Activated naive CD4-positive, alpha-beta T cell treated with anti-CD3 and anti-CD28 coated beads, Interleukin-2, amount 50 U/mL, for 24 hours (primary cell): ENCODE data around the gene SLC34A3.

ENCODE experiments used
- H3K27ac Mint-ChIP-seq: one replicate; pipeline ENCODE4 v1.8.0; 2021; ENCODE audit warnings: mild to moderate bottlenecking, mixed read lengths
- H3K27me3 Mint-ChIP-seq: one replicate; pipeline ENCODE4 v1.8.0; 2021; ENCODE audit warnings: mixed read lengths
- H3K36me3 Mint-ChIP-seq: one replicate; pipeline ENCODE4 v1.8.0; 2021; ENCODE audit warnings: mixed read lengths
- H3K4me1 Mint-ChIP-seq: one replicate; pipeline ENCODE4 v1.8.0; 2021; ENCODE audit warnings: mixed read lengths
- H3K4me3 Mint-ChIP-seq: one replicate; pipeline ENCODE4 v1.8.0; 2021; ENCODE audit warnings: mild to moderate bottlenecking, mixed read lengths
- H3K9me3 Mint-ChIP-seq: one replicate; pipeline ENCODE4 v1.8.0; 2021; ENCODE audit warnings: mixed read lengths

SLC34A3 gene

DNA sequence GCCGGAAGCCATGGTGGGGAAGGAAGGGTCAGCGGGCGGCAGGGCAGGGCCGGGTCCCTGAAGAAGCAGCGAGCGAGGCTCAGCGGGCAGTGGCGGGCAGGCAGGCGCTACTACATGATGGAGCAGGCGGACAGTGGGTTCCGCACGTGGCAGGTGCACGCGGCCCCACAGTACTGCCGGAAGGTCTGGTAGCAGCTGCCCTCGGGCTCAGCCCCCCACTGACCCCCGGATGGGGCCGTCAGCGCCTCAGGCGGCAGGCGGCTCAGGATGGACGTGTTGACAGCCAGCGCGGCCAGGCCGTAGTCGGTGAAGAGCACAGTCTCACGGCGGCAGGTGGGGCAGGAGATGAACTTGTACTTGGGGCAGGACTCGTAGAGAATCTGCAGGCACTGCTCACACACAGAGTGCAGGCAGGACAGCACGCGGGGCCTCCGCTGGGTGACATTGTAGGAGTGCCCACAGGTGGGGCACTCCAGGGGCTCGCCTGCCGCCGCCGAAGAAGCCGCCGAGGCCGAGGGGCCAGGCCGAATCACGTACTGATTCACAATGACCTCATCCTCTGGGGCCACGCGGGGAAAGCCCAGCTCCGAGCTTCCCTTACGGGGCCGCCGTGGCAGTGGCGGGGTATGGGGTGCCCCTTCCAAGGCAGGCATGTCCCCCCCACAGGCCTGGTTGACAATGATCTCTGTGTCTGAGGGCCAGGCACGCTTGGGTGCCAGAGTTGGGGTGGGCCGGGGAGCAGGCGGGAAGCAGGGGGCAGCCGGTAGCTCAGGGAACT is 10.2 kb upstream of the SLC34A3 start:
- no peaks in the 10 kb centered on the region for H3K9me3 Mint-ChIP-seq
- H3K27me3 Mint-ChIP-seq = no peaks in the 10 kb centered on the region
- peak overlapping the region; percentile 72 for H3K27ac Mint-ChIP-seq
- peaks cover 3% of the 10 kb centered on the region for H3K4me1 Mint-ChIP-seq
- H3K4me3 Mint-ChIP-seq = no peak overlapping the region
- no peaks in the 10 kb centered on the region for H3K36me3 Mint-ChIP-seq

DNA sequence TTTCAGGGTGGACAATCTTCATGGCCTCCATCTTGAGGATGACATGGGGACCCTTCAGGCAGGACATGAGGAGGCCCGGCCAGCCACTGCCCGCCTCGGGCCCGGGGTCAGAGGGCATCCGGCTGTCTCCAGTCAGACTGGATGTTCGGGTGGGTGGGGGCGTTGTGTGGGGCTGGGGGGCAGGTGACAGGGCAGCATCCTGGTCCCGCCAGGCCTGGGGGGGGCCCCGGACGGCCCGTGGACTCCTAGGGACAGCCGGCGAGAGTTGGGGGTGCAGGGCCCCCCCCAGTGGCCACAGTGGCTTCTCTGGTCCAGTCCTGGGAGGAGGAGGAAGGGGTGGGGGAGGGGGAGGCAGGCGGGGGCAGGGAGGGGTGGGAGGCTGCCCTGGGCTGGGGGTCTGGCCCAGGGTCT is 9.6 kb upstream of the SLC34A3 start:
- no peaks in the 10 kb centered on the region for H3K36me3 Mint-ChIP-seq
- H3K4me3 Mint-ChIP-seq = no peak overlapping the region
- H3K27ac Mint-ChIP-seq = no peak overlapping the region
- H3K9me3 Mint-ChIP-seq = no peaks in the 10 kb centered on the region
- H3K27me3 Mint-ChIP-seq = no peaks in the 10 kb centered on the region
- peaks cover 3% of the 10 kb centered on the region for H3K4me1 Mint-ChIP-seq

DNA sequence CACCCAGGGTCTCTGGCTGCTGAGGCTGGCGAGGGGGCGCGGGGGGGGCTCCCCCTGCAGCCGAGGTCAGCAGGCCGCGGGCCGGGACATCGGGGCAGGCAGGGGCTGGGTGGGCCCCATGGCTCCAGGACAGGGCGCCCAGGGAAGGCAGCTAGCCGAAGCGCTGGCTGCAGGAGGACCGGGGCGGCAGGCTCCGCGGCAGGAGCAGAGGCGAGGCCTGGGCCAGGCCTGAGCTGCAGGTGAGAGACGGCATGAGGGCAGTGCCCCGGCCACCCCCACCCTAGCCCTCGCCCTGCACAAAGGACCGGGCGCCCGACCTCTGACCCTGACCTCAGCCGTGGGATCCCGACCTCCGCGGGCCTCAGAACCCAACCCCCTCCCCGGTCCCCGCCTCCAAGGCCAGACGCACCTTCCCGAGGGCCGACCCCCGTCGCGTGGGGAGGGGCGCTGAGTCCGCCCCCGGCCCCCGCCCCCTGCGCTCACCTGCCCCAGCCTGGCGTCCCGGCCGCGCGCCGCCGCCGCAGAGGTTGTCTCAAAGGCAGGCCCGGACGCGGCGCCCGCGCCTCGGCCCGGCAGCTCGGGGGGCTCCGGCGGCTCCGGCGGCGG is 9.1 kb upstream of the SLC34A3 start:
- Mint-ChIP-seq H3K27me3 (no peaks in the 10 kb centered on the region), H3K9me3 (no peaks in the 10 kb centered on the region), H3K36me3 (no peaks in the 10 kb centered on the region), H3K4me3 (no peak overlapping the region), H3K27ac (no peak overlapping the region), H3K4me1 (peaks cover 3% of the 10 kb centered on the region)

DNA sequence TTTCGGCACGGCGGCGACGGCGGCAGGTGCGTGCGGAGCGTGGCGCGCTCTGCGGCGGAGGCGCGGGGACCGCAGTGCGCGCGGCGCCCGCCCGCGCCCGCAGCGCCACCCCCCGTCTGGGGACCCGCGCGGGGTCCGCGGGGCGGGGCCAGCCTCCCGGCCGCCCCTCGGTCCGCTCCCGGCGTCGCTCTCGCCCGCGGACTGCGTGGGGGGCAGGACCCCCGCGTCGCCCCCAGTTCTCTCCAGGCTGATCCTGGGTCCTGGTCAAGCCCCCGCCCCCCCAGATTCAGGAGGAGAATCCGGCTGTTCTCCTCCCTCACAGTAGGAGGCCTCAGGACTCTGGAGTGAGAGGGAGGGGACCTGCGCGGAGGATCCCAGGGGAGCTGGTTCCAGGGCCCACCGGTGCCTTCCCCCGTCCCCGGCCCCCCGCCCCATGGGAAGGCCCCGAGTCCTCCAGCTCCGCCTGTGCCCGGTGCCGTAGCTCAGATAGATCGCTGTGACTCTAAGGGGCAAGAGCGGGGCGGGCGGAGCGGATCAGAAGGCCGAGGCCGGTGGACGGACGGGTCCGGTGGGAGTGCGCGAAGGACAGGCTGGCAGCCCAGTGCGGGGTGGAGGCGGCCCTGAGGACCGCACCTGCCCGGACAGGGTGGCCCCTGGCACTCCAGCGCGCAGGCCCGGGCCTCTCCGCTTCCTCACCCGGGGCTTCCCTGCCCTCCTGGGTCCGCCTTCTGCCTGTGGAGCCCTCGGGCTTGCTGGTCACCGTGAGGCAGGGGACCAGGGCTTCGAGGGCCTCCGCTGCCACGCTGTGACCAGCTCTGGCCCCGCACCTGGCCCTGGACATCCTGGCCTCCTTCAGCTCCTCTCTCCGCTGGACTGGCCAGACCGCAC is 8.3 kb upstream of the SLC34A3 start, which contains the start of gene RNF208:
Gene RNF208, minus strand, starts transcription at position 51 of the 888 bp plus-strand sequence. CDS start 1,028 bp downstream, outside the sequence.
- H3K27ac Mint-ChIP-seq = peak within 1 kb of the TSS; percentile 27
- H3K27me3 Mint-ChIP-seq = no peaks in the 10 kb centered on the region
- no peaks in the 10 kb centered on the region for H3K36me3 Mint-ChIP-seq
- H3K4me3 Mint-ChIP-seq = peak within 1 kb of the TSS; percentile 82
- H3K9me3 Mint-ChIP-seq = no peaks in the 10 kb centered on the region
- H3K4me1 Mint-ChIP-seq = peaks cover 4% of the 10 kb centered on the region

DNA sequence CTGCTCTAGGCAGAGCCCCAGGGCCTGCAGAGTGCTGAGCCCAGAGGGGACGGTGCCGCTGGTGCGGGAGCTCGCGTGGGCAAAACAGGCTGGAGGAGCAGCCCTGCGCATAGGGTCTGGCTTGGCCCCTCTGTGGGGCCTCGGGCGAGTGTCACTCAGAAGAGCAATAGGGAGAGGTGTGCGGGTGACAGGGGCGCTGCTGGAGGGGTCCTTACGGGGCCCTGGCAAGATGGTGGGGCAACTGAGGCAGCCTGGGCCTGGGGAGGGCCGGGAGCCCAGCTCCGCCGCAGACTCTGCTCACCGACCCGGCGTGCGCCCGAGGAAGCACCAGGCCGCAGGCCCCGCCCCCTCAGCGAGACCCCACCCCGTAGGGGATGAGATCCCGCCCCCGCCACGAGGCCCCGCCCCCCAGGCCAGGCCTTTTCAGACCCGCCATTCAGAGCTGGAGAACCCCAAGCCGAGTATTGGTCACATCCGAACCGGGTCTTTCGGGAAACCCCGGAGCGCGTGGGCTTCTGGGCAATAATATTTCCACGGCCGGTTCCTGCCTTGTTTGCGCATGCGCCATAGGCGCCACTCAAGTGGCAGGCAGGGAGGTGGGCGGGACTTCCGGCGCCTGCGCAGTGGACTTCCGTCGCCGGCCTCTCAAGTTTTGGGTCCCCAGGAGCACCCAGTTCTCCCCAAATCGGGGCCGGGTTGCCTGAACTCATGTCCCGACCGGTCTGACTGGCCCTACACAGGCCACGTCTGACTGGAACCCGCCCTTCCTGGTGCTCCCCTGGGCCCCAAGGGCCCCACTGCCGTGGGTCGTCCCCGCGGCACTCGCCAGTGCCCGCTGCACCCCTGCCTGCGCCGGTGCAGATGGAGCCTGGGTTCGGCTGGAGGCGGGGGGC is 7.4 kb upstream of the SLC34A3 start:
- peaks cover 2% of the 10 kb centered on the region for H3K27me3 Mint-ChIP-seq
- H3K27ac Mint-ChIP-seq = peak overlapping the region; percentile 65
- H3K4me1 Mint-ChIP-seq = peaks cover 8% of the 10 kb centered on the region
- H3K4me3 Mint-ChIP-seq = peak overlapping the region; percentile 82
- H3K36me3 Mint-ChIP-seq = no peaks in the 10 kb centered on the region
- no peaks in the 10 kb centered on the region for H3K9me3 Mint-ChIP-seq

DNA sequence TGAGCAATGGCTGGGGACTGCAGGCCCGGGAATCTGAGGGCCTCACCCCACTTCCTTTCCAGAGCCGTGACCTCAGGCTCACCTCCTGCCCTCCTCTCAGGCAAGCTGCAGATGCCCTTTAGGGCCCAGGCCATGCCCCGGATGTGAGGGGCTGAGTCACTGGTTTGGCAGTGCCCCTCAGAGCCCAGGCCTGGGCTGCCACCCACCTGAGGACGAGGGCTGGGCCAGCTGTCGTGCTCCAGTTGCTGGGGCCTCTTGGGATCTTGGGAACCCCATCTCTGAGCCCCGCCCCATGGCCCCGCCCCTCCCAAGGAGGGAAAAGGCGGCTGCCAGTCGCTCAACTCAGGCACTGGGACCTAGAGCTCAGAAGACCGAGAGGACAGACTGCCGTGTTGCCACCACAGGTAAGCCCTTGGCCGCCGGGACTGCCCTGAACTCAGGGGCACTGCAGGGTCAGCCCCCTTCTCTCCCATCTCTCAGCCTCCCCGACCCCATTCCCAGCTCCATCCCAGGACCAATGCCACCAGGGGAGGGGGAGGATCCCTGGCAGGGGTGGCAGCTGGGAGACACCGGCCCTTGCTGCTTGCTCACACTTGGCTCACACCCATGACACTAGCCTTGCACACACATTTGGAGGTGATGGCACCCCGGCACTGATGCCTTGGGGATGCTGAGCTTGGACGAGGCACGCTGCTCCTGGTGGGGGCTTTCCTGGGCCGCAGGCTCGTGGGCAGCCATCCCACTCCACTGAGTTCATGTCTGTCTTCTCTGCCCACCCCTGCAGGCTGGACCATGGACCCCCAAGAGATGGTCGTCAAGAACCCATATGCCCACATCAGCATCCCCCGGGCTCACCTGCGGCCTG is 5.6 kb upstream of the SLC34A3 start, which contains the start of gene CYSRT1:
Gene CYSRT1, plus strand, starts transcription at position 345 of the 865 bp plus-strand sequence. Its CDS starts 448 bp downstream, at position 793.
- Mint-ChIP-seq H3K4me3 (peak within 1 kb of the TSS; percentile 82), H3K27me3 (peaks cover 2% of the 10 kb centered on the region), H3K4me1 (peaks cover 8% of the 10 kb centered on the region), H3K27ac (no peak within 1 kb of the TSS), H3K9me3 (no peaks in the 10 kb centered on the region), H3K36me3 (no peaks in the 10 kb centered on the region)

DNA sequence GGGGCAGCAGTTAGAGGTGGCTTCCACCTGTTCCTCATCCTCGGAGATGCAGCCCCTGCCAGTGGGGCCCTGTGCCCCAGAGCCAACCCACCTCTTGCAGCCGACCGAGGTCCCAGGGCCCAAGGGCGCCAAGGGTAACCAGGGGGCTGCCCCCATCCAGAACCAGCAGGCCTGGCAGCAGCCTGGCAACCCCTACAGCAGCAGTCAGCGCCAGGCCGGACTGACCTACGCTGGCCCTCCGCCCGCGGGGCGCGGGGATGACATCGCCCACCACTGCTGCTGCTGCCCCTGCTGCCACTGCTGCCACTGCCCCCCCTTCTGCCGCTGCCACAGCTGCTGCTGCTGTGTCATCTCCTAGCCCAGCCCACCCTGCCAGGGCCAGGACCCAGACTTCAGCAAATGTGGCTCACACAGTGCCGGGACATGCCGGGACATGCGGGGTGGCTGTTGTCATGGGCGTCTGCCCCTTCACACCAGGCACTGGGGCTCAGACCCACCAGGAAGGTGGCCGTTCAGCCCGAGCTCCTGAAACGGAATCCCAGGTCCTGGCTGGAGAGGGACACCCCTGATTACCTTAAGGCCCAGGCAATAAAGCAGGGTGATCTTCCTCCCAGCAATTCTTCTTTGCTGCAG is 4.9 kb upstream of the SLC34A3 start:
- peaks cover 8% of the 10 kb centered on the region for H3K4me1 Mint-ChIP-seq
- H3K27me3 Mint-ChIP-seq = peaks cover 2% of the 10 kb centered on the region
- no peaks in the 10 kb centered on the region for H3K9me3 Mint-ChIP-seq
- H3K27ac Mint-ChIP-seq = no peak overlapping the region
- no peaks in the 10 kb centered on the region for H3K36me3 Mint-ChIP-seq
- no peak overlapping the region for H3K4me3 Mint-ChIP-seq

DNA sequence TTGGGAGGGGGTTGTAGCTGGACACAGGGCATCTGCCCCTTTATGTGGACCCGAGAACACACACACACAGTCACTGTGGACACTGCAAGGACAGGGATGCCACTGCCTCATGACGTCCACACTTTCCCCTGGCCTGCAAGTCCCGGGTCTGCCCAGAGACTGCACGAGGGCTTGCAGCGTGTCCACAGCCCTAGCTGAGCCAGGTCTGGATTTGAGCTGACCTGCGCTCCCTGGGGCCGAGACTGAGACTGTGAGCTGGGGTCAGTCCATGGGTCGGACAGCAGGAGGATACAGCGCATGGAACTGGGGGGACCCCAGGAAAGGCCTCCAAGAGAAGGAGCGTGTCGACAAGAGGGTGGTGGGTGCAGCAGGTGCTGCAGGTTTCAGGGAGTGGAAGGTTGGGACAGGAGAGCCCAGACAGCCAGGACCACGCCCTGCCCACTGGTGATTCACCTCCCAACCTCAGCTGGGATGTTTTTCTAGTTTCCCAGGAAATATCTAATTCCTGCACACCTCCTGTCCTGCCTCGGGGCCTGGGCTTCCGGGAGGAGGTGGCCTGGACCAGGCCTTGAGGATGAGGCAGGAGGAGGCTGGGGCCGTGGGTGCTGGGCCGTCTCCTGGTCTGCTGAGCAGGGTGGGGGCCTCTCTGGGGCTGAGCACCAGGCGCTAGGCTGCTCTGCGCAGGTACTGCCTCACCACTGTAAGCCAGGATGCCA is 4.2 kb upstream of the SLC34A3 start:
- peaks cover 8% of the 10 kb centered on the region for H3K4me1 Mint-ChIP-seq

DNA sequence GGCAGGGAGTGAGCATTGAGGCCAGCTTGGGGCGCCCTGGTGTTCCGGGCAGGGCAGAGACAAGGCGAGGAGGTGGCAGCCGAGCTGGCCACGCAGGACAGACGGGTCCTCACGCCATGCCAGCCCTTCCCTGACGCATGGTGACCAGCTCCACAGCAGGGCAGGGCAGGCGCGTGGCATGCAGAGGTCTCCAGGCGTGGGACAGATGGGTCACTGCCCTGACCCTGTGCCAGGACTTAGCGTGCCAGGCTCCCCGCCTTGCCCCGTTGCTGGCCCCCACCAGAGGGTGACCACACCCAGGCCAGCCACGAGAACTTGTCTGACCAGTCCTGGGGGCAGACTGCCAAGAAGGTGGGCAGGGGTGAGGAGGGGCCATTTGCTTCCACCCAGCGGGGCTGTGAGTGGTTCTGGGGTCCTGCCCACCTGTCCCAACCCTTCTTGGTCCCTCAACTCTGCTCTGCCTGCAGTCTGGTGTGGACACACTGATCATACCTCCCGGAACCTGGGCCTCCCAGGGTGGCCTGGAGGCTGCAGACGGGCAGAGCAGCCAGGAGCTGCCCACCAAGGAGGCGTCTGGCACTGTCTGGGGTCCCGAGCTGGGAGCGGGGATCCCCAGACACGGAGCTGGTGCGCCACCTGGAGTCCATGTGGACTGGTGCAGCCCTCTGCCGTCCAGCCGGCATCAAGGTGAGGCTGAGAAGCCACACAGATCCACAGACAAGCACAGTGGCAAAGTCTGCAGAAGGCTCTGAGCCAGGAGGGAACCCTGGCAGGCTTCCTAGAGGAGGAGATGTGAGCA is 3.4 kb upstream of the SLC34A3 start, which contains the start of gene RNF224:
Gene RNF224, plus strand, starts transcription at position 449 of the 799 bp plus-strand sequence. CDS start 834 bp downstream, outside the sequence.
- Mint-ChIP-seq H3K9me3 (no peaks in the 10 kb centered on the region), H3K36me3 (no peaks in the 10 kb centered on the region), H3K4me1 (peaks cover 8% of the 10 kb centered on the region), H3K4me3 (peak within 1 kb of the TSS; percentile 16), H3K27ac (peak within 1 kb of the TSS; percentile 70), H3K27me3 (peaks cover 2% of the 10 kb centered on the region)

More for the DNA sequence above, 4.2 kb upstream of the SLC34A3 start:
- Mint-ChIP-seq H3K36me3 (no peaks in the 10 kb centered on the region), H3K27me3 (peaks cover 2% of the 10 kb centered on the region), H3K4me3 (no peak overlapping the region), H3K27ac (no peak overlapping the region), H3K9me3 (no peaks in the 10 kb centered on the region)

DNA sequence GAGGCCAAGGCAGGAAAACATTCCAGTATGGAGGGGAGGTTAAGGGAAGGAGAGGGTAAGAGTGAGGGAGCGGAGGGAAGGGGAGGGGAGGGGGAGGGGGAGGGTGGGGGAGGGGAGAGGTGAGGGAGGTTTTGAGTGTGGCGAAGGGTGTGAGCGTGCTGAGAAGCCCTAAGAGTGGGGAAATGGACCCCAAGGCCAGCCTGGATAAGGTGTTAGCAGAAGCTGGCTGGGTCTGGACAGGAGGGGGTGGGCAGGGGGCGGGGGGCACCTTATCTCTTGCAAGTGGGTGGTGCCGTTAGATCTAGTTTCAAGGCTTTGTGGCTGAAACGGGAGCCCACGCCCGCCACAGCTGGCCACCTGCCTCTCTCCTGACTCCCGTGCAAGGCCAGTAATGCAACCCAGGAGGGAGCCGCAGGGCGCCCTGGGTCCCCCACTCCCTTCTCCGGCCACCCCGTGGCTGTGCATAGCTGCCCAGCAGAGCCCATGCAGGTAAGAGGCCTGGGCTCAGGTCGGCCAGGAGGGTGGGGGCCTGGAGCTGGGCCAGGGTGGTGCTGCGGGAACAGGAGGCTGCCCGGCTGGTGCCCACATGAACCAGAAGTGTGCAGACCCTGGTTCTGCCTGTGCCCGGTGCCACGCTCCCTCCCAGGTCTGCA is 2.7 kb upstream of the SLC34A3 start:
- Mint-ChIP-seq H3K27ac (peak overlapping the region; percentile 70), H3K4me3 (no peak overlapping the region), H3K36me3 (no peaks in the 10 kb centered on the region), H3K9me3 (no peaks in the 10 kb centered on the region), H3K27me3 (peaks cover 2% of the 10 kb centered on the region), H3K4me1 (peaks cover 6% of the 10 kb centered on the region)

DNA sequence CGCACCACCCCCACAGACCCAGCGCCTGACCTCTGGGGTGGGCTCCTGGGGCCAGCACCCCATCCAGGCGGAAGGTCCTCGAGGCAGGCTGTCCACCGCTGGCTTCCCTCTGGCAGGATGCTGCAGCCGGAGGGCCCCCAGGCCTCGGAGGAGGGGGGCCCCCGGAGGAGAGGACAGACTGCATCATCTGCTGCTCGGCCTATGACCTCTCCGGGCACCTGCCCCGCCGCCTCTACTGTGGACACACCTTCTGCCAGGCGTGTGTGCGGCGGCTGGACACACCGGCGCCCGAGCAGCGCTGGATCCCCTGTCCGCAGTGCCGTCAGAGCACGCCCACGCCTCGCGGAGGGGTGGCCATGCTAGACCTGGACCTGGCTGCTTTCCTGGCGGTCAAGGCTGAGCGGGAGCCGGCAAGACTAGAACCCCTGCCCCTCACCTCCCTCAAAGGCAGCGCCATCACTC is 2.2 kb upstream of the SLC34A3 start:
- peaks cover 2% of the 10 kb centered on the region for H3K27me3 Mint-ChIP-seq
- no peaks in the 10 kb centered on the region for H3K36me3 Mint-ChIP-seq
- no peak overlapping the region for H3K4me3 Mint-ChIP-seq
- no peaks in the 10 kb centered on the region for H3K9me3 Mint-ChIP-seq
- H3K27ac Mint-ChIP-seq = no peak overlapping the region
- peaks cover 4% of the 10 kb centered on the region for H3K4me1 Mint-ChIP-seq
